Esophagus muscularis mucosa (tissue), 3 donors: ENCODE data around the gene STON2.

Experiments used
- POLR2A ChIP-seq: fragments of 450-650 bp; IDR thresholded peaks from one replicate; pipeline ENCODE4 v1.6.1; 2017; ENCODE audit warnings: antibody characterized with exemption, moderate library complexity, mild to moderate bottlenecking, low read depth
- TF ChIP-seq, protein P1 (sequence below), 3 experiments: fragments of 200-600 bp in 2 of 3; fragments of 450-650 bp in 1 of 3; sonication (generic) in 2 of 3; IDR thresholded peaks; one replicate each; pipeline ENCODE4 v1.5.1; 2017 to 2019; ENCODE audit warnings: antibody characterized with exemption in 3 of 3, mild to moderate bottlenecking in 2 of 3, moderate library complexity in 1 of 3

DNA sequence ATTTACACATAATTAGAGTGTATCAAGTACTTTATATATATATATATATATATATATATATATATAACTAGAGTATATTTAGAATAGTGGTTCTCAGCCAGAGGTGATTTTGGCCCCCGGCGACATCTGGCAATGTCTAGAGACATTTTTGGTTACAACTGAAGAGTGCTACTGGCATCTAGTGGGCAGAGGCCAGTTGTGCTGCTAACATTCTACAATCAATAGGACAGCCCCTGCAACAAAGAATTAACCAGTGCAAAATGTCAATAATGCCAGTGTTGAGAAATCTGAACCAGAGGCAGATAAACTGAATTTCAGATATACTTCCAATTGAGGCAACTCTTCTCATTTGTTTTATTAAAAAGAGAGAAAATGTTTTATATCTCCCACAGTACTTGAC, 188.3 kb downstream of the STON2 start:
- TF ChIP-seq, protein P1, sequence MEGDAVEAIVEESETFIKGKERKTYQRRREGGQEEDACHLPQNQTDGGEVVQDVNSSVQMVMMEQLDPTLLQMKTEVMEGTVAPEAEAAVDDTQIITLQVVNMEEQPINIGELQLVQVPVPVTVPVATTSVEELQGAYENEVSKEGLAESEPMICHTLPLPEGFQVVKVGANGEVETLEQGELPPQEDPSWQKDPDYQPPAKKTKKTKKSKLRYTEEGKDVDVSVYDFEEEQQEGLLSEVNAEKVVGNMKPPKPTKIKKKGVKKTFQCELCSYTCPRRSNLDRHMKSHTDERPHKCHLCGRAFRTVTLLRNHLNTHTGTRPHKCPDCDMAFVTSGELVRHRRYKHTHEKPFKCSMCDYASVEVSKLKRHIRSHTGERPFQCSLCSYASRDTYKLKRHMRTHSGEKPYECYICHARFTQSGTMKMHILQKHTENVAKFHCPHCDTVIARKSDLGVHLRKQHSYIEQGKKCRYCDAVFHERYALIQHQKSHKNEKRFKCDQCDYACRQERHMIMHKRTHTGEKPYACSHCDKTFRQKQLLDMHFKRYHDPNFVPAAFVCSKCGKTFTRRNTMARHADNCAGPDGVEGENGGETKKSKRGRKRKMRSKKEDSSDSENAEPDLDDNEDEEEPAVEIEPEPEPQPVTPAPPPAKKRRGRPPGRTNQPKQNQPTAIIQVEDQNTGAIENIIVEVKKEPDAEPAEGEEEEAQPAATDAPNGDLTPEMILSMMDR (IDR thresholded peaks at IDR 0.05): peak; percentile 23 to 49 (median 47)
- no peak for TF ChIP-seq POLR2A
